ENCODE data around the gene AP1G2. TPM values are rescaled to one million over a fixed set of nuclear protein-coding genes. Genes with fewer than 3 reads are reported as not detected.

Gene AP1G2
- total and polyA plus RNA-seq, 2 of the 4 experiments (the other 2 are of a cell fraction): 2.9 to 19.2 TPM

- H3K4ac ChIP-seq (ENCODE audit: low read depth, low read length): no peak overlapping the region
- DNase-seq (no peak), ATAC-seq (ENCODE audit: low read depth) (no peak)
- dilution Hi-C loops (cut with HindIII; ENCODE audit: low sequenced_read_pairs, unreplicated experiment) (no loop called here), in situ Hi-C loops (cut with MboI; ENCODE audit: low sequenced_read_pairs) (loop anchor here (5.0 to 10.0 kb wide), 2 partner anchors 80 to 233 kb away; partner anchors contain the start of gene PABPN1), intact Hi-C loops (cut with micrococcal nuclease) (no loop called here)
- POLR2A ChIA-PET (ENCODE audit: unreplicated experiment): interaction anchor here (1.2 kb wide), 1 partner anchor 80 kb away, joined by 4 read pairs; no protein-coding TSS in a partner anchor
- no peak overlapping the region for H3K23ac ChIP-seq (ENCODE audit: low read depth, low read length)
- WGBS, 2 experiments (ENCODE audit: extremely low coverage in 2 of 2, insufficient read length in 1 of 2): no CpG with 5 or more reads among the region's 2 CpGs
- no peak overlapping the region for H2AFZ ChIP-seq (replicated peaks; ENCODE audit: low read length, poor library complexity)
- H3K36me3 ChIP-seq (ENCODE audit: control insufficient read depth, insufficient read depth, low read length): peaks cover 7% of the 10 kb centered on the region
- H3K9ac ChIP-seq (ENCODE audit: low read depth, low read length): no peak overlapping the region
- no peaks in the 10 kb centered on the region for H3K9me3 ChIP-seq (ENCODE audit: control insufficient read depth, insufficient read depth, low read length)
- no TSS peak for BruUV-seq (replicated peaks)
- no peak overlapping the region for H4K8ac ChIP-seq (ENCODE audit: low read depth in 2 of 2, low read length in 2 of 2)
- no peak overlapping the region for H4K91ac ChIP-seq (ENCODE audit: insufficient read depth, low read depth, low read length)
- TF ChIP-seq FOS (IDR thresholded peaks at IDR 0.05; ENCODE audit: low read depth, low read length): no peak
- TF ChIP-seq, protein P1, sequence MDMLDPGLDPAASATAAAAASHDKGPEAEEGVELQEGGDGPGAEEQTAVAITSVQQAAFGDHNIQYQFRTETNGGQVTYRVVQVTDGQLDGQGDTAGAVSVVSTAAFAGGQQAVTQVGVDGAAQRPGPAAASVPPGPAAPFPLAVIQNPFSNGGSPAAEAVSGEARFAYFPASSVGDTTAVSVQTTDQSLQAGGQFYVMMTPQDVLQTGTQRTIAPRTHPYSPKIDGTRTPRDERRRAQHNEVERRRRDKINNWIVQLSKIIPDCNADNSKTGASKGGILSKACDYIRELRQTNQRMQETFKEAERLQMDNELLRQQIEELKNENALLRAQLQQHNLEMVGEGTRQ (IDR thresholded peaks at IDR 0.05; ENCODE audit: low read depth, low read length): no peak
- no peak for TF ChIP-seq RAD21 (IDR thresholded peaks at IDR 0.05; ENCODE audit: low read length)
- no peak for TF ChIP-seq MAZ (IDR thresholded peaks at IDR 0.05; ENCODE audit: borderline replicate concordance, low read depth, low read length)
- no peak for TF ChIP-seq RCOR1 (IDR thresholded peaks at IDR 0.05; ENCODE audit: insufficient replicate concordance, low read length)
- TF ChIP-seq SMC3 (IDR thresholded peaks at IDR 0.05; ENCODE audit: low read depth, low read length): no peak
- TF ChIP-seq, protein P2, sequence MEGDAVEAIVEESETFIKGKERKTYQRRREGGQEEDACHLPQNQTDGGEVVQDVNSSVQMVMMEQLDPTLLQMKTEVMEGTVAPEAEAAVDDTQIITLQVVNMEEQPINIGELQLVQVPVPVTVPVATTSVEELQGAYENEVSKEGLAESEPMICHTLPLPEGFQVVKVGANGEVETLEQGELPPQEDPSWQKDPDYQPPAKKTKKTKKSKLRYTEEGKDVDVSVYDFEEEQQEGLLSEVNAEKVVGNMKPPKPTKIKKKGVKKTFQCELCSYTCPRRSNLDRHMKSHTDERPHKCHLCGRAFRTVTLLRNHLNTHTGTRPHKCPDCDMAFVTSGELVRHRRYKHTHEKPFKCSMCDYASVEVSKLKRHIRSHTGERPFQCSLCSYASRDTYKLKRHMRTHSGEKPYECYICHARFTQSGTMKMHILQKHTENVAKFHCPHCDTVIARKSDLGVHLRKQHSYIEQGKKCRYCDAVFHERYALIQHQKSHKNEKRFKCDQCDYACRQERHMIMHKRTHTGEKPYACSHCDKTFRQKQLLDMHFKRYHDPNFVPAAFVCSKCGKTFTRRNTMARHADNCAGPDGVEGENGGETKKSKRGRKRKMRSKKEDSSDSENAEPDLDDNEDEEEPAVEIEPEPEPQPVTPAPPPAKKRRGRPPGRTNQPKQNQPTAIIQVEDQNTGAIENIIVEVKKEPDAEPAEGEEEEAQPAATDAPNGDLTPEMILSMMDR (conservative IDR thresholded peaks at IDR 0.05; ENCODE audit: low read depth, low read length): no peak
- TF ChIP-seq POLR2A (IDR thresholded peaks at IDR 0.05; ENCODE audit: low read depth, low read length): no peak
- no peaks in the 10 kb centered on the region for H3K27me3 ChIP-seq (ENCODE audit: control insufficient read depth, insufficient read depth, low read length)
- H3K4me3 ChIP-seq (ENCODE audit: insufficient read depth, low read depth, low read length): no peak overlapping the region
- CTCF ChIA-PET: no interaction called here
- H3K4me2 ChIP-seq (ENCODE audit: low read depth, low read length): no peak overlapping the region
- no peak overlapping the region for H3K18ac ChIP-seq (ENCODE audit: low read depth, low read length)
- no peaks in the 10 kb centered on the region for H4K20me1 ChIP-seq (ENCODE audit: insufficient read depth, low read length)
- no peak overlapping the region for H3K56ac ChIP-seq (ENCODE audit: extremely low read depth, insufficient read depth, low read length)
- no peak overlapping the region for H2BK120ac ChIP-seq (ENCODE audit: low read depth, low read length)
- no peak overlapping the region for H2AK5ac ChIP-seq (ENCODE audit: low read depth, low read length)
- H2BK5ac ChIP-seq (ENCODE audit: low read depth, low read length, poor library complexity, severe bottlenecking): no peak overlapping the region
- no peak overlapping the region for H2BK15ac ChIP-seq (ENCODE audit: low read depth, low read length)
- H3K4me1 ChIP-seq (ENCODE audit: control insufficient read depth, insufficient read depth, low read length): peaks cover 7% of the 10 kb centered on the region
- peaks cover 15 to 18% of the 10 kb centered on the region in 2 experiments for H3K79me1 ChIP-seq (ENCODE audit: low read depth in 1 of 2, low read length in 2 of 2)
- no peak overlapping the region for H3K14ac ChIP-seq (replicated peaks; ENCODE audit: low read depth, low read length)
- H3K27ac ChIP-seq (ENCODE audit: insufficient read depth, low read length): no peak overlapping the region
- no peak overlapping the region for H2AK9ac ChIP-seq (replicated peaks; ENCODE audit: low read depth, low read length, poor library complexity)
- peaks cover 10% of the 10 kb centered on the region for H3K9me1 ChIP-seq (ENCODE audit: insufficient read depth, low read length)
- no peak overlapping the region for H2BK20ac ChIP-seq (ENCODE audit: low read depth, low read length)
- H4K5ac ChIP-seq (ENCODE audit: low read depth, low read length): no peak overlapping the region
Measured at GRCh38 chr14:23557521-23557920, 10.1 kb downstream of the AP1G2 start.

Data from IMR-90 (cell line).